WTC11 (cell line): ENCODE results near the gene CRY2. TPM values are rescaled to one million over a fixed set of nuclear protein-coding genes. Genes with fewer than 3 reads are reported as not detected.

Experiments
- ATAC-seq: fragments of 200-7000 bp; cut with Tn5 transposase; 2 replicates; pipeline ENCODE4 v1.10.0; 2021; ENCODE audit warnings: mild to moderate bottlenecking, moderate library complexity
- CTCF ChIA-PET: fragments of 300-600 bp; sonication (Branson Sonifier 250); formaldehyde crosslinking; loops from one replicate; lab custom pipeline; 2021; ENCODE audit warnings: antibody characterized with exemption; lab: Charles Lee
- POLR2A ChIA-PET: fragments of 350-600 bp; sonication (Branson Sonifier 250); formaldehyde crosslinking; loops from one replicate; lab custom pipeline; 2021; ENCODE audit warnings: antibody characterized with exemption; lab: Charles Lee
- DNase-seq: peaks from one replicate; pipeline ENCODE4 v3.0.0; 2021; ENCODE audit warnings: low spot score
- H3K27ac Mint-ChIP-seq: 2 replicates; pipeline ENCODE4 v1.8.0; 2021; ENCODE audit warnings: mixed read lengths
- H3K27me3 Mint-ChIP-seq: 2 replicates; pipeline ENCODE4 v1.8.0; 2021; ENCODE audit warnings: low read depth, mild to moderate bottlenecking, moderate library complexity, mixed read lengths
- H3K36me3 Mint-ChIP-seq: 2 replicates; pipeline ENCODE4 v1.8.0; 2021; ENCODE audit warnings: mixed read lengths
- H3K4me1 Mint-ChIP-seq: 2 replicates; pipeline ENCODE4 v1.8.0; 2022; ENCODE audit warnings: mixed read lengths
- H3K4me3 Mint-ChIP-seq: 2 replicates; pipeline ENCODE4 v1.8.0; 2021; ENCODE audit warnings: mild to moderate bottlenecking, moderate library complexity, mixed read lengths
- H3K9me3 Mint-ChIP-seq: 2 replicates; pipeline ENCODE4 v1.8.0; 2021; ENCODE audit warnings: mixed read lengths
- CBFB ChIP-seq: sonication (generic); formaldehyde crosslinking; IDR thresholded peaks from 2 replicates; pipeline ENCODE4 v1.8.1; 2022; ENCODE audit warnings: mild to moderate bottlenecking, low read depth, missing genetic modification reagents
- CREM ChIP-seq: sonication (generic); formaldehyde crosslinking; IDR thresholded peaks from 2 replicates; pipeline ENCODE4 v1.8.1; 2022; ENCODE audit warnings: mild to moderate bottlenecking, missing genetic modification reagents, moderate library complexity
- E2F1 ChIP-seq: sonication (generic); formaldehyde crosslinking; IDR thresholded peaks from 2 replicates; pipeline ENCODE4 v1.8.0; 2022; ENCODE audit warnings: mild to moderate bottlenecking, missing genetic modification reagents
- E2F5 ChIP-seq: sonication (generic); formaldehyde crosslinking; IDR thresholded peaks from 2 replicates; pipeline ENCODE4 v1.8.1; 2022; ENCODE audit warnings: mild to moderate bottlenecking, moderate library complexity, missing genetic modification reagents
- ELF4 ChIP-seq: sonication (generic); formaldehyde crosslinking; IDR thresholded peaks from 2 replicates; pipeline ENCODE4 v1.8.1; 2022; ENCODE audit warnings: low read depth, mild to moderate bottlenecking, moderate library complexity, missing genetic modification reagents
- GRHL2 ChIP-seq: fragments of 250-450 bp; sonication (Bioruptor Pico); IDR thresholded peaks from 2 replicates; pipeline ENCODE4 v1.8.0; 2022; ENCODE audit warnings: mild to moderate bottlenecking, moderate library complexity; ENCODE audit not compliant: insufficient replicate concordance, severe bottlenecking
- GTF2I ChIP-seq: fragments of 250-450 bp; sonication (Bioruptor Pico); conservative IDR thresholded peaks from 2 replicates; pipeline ENCODE4 v1.4.0; 2021; ENCODE audit warnings: mild to moderate bottlenecking
- KAT7 ChIP-seq: sonication (generic); formaldehyde crosslinking; IDR thresholded peaks from 2 replicates; pipeline ENCODE4 v1.8.1; 2023; ENCODE audit warnings: missing genetic modification reagents, mild to moderate bottlenecking, borderline replicate concordance
- MXD4 ChIP-seq: fragments of 250-450 bp; sonication (Bioruptor Pico); IDR thresholded peaks from 2 replicates; pipeline ENCODE4 v1.8.0; 2021; ENCODE audit warnings: mild to moderate bottlenecking, moderate library complexity, borderline replicate concordance
- PREB ChIP-seq: sonication (generic); formaldehyde crosslinking; IDR thresholded peaks from 2 replicates; pipeline ENCODE4 v1.8.1; 2022; ENCODE audit warnings: mild to moderate bottlenecking, missing genetic modification reagents, moderate library complexity, borderline replicate concordance
- RORB ChIP-seq: fragments of 250-450 bp; sonication (Bioruptor Pico); IDR thresholded peaks from 2 replicates; pipeline ENCODE4 v1.9.0; 2021; ENCODE audit warnings: mild to moderate bottlenecking
- STAT6 ChIP-seq: sonication (generic); formaldehyde crosslinking; conservative IDR thresholded peaks from 2 replicates; pipeline ENCODE4 v1.8.1; 2023; ENCODE audit warnings: mild to moderate bottlenecking, low read depth, missing genetic modification reagents, moderate library complexity
- ZBTB21 ChIP-seq: sonication (generic); formaldehyde crosslinking; IDR thresholded peaks from 2 replicates; pipeline ENCODE4 v1.8.1; 2023; ENCODE audit warnings: mild to moderate bottlenecking, missing genetic modification reagents, borderline replicate concordance
- ZNF121 ChIP-seq: sonication (generic); formaldehyde crosslinking; IDR thresholded peaks from 2 replicates; pipeline ENCODE4 v1.8.0; 2023; ENCODE audit warnings: missing genetic modification reagents
- ZNF138 ChIP-seq: sonication (generic); formaldehyde crosslinking; conservative IDR thresholded peaks from 2 replicates; pipeline ENCODE4 v1.8.1; 2022; ENCODE audit warnings: mild to moderate bottlenecking, moderate library complexity, missing genetic modification reagents
- ZNF219 ChIP-seq: sonication (generic); formaldehyde crosslinking; IDR thresholded peaks from 2 replicates; pipeline ENCODE4 v1.8.0; 2023; ENCODE audit warnings: missing genetic modification reagents, mild to moderate bottlenecking, borderline replicate concordance
- ZNF232 ChIP-seq: sonication (generic); formaldehyde crosslinking; IDR thresholded peaks from 2 replicates; pipeline ENCODE4 v1.8.0; 2022; ENCODE audit warnings: mild to moderate bottlenecking, missing genetic modification reagents
- ZNF423 ChIP-seq: fragments of 250-450 bp; sonication (Bioruptor Pico); IDR thresholded peaks from 2 replicates; pipeline ENCODE4 v2.1.2; 2022; ENCODE audit warnings: mild to moderate bottlenecking, moderate library complexity
- total RNA-seq: library from RNA; stranded (reverse); gene quantifications from 3 replicates; pipeline ENCODE4 v1.2.3, GENCODE V29; 2021

Gene CRY2
- total RNA-seq, 1 experiment from 2014 or later: 18.3 TPM

- peaks cover 17% of the 10 kb centered on the region for H3K4me1 Mint-ChIP-seq
- POLR2A ChIA-PET: no interaction called here
- no peak overlapping the region for H3K27ac Mint-ChIP-seq
- no peak for ATAC-seq
- no peak for TF ChIP-seq ZBTB21
- DNase-seq: no peak
- H3K36me3 Mint-ChIP-seq: no peaks in the 10 kb centered on the region
- CTCF ChIA-PET: interaction anchor here (0.6 to 1.6 kb wide), 3 partner anchors 18 to 182 kb away, joined by 3 to 6 read pairs (median 4); no protein-coding TSS in a partner anchor
- no peaks in the 10 kb centered on the region for H3K27me3 Mint-ChIP-seq
- H3K4me3 Mint-ChIP-seq: no peak overlapping the region
- no peaks in the 10 kb centered on the region for H3K9me3 Mint-ChIP-seq
These were observed 42.7 kb downstream of the CRY2 start for GRCh38 chr11:45889966-45890365.

GRCh38 chr11:45890886-45891550, 43.7 kb downstream of the CRY2 start:
- DNase-seq (no peak), ATAC-seq (no peak)
- H3K9me3 Mint-ChIP-seq: no peaks in the 10 kb centered on the region
- no peak for TF ChIP-seq GTF2I
- no peak for TF ChIP-seq ZNF219 (CRISPR knock-in tag)
- no peak for TF ChIP-seq CBFB (CRISPR knock-in tag)
- no peak for TF ChIP-seq STAT6 (CRISPR knock-in tag)
- TF ChIP-seq ZNF232 (CRISPR knock-in tag): no peak
- no peak for TF ChIP-seq ZNF423 (CRISPR knock-in tag)
- no peak for TF ChIP-seq ELF4 (CRISPR knock-in tag)
- H3K27me3 Mint-ChIP-seq: no peaks in the 10 kb centered on the region
- H3K4me3 Mint-ChIP-seq: no peak overlapping the region
- H3K27ac Mint-ChIP-seq: no peak overlapping the region
- H3K4me1 Mint-ChIP-seq: peaks cover 22% of the 10 kb centered on the region
- CTCF ChIA-PET: interaction anchor here (0.7 to 1.6 kb wide), 4 partner anchors 19 to 115 kb away, joined by 4 to 6 read pairs (median 4); partner anchors contain the start of gene PEX16
- POLR2A ChIA-PET: no interaction called here
- H3K36me3 Mint-ChIP-seq: no peaks in the 10 kb centered on the region

GRCh38 chr11:45892856-45893255, 45.6 kb downstream of the CRY2 start:
- no peak overlapping the region for H3K4me3 Mint-ChIP-seq
- no peaks in the 10 kb centered on the region for H3K36me3 Mint-ChIP-seq
- H3K27ac Mint-ChIP-seq: peak overlapping the region; percentile 43
- CTCF ChIA-PET: interaction anchor here (0.7 to 1.7 kb wide), 4 partner anchors 12 to 33 kb away, joined by 3 to 13 read pairs (median 4); no protein-coding TSS in a partner anchor
- DNase-seq (no peak), ATAC-seq (peak; percentile 18)
- no peaks in the 10 kb centered on the region for H3K27me3 Mint-ChIP-seq
- POLR2A ChIA-PET: no interaction called here
- H3K9me3 Mint-ChIP-seq: no peaks in the 10 kb centered on the region
- TF ChIP-seq ZNF121 (CRISPR knock-in tag): no peak
- TF ChIP-seq GRHL2: no peak
- TF ChIP-seq ZNF138 (CRISPR knock-in tag): no peak
- TF ChIP-seq MXD4 (CRISPR knock-in tag): no peak
- no peak for TF ChIP-seq PREB
- no peak for TF ChIP-seq E2F1 (CRISPR knock-in tag)
- no peak for TF ChIP-seq GTF2I
- no peak for TF ChIP-seq E2F5 (CRISPR knock-in tag)
- TF ChIP-seq CREM (CRISPR knock-in tag): no peak
- TF ChIP-seq ZNF232 (CRISPR knock-in tag): no peak
- TF ChIP-seq RORB: no peak
- no peak for TF ChIP-seq KAT7 (CRISPR knock-in tag)
- peaks cover 28% of the 10 kb centered on the region for H3K4me1 Mint-ChIP-seq
